Right ventricle myocardium inferior (tissue), 1 donor: ENCODE results near the gene ITSN1. TPM values are rescaled to one million over a fixed set of nuclear protein-coding genes. Genes with fewer than 3 reads are reported as not detected.
"Not testable (repeated sequence)": the region's sequence is repeated elsewhere in the genome, so short reads cannot be mapped to it uniquely, and the experiment has no call there.

ENCODE experiments used
- ATAC-seq: fragments of 200-7000 bp; cut with Tn5 transposase; one replicate; pipeline ENCODE4 v1.9.1; 2020; ENCODE audit warnings: mild to moderate bottlenecking, moderate library complexity
- DNase-seq: peaks from one replicate; pipeline ENCODE4 v3.0.0; 2021; ENCODE audit errors: missing footprints
- intact Hi-C: fragments of 100-400 bp; cut with DNase I; formaldehyde crosslinking; loops from one replicate; pipeline ENCODE4 v1.11.0; 2022
- total RNA-seq: library from RNA; stranded (reverse); fragmentation: NEBNext Ultra II Directional; extraction: Animal tissue kit (Norgen Biotek cat#: 25700); gene quantifications from one replicate; pipeline ENCODE4 v1.2.1, GENCODE V29; 2021
- donor health status: DM: no; HTN: yes; CAD: no; lungs with severe emphysema.

Gene ITSN1
- total RNA-seq, 1 donor from 2014 or later, result 42.5 TPM

- intact Hi-C loops, result loop anchor here (2.0 to 10.0 kb wide), 2 partner anchors 159 to 699 kb away; partner anchors contain the start of gene RCAN1
- DNase-seq, result peak; percentile 99
- peak; percentile 100 for ATAC-seq
Measured at GRCh38 chr21:33915368-33916199, 273.3 kb downstream of the ITSN1 start, which contains the start of gene ATP5PO. Gene ATP5PO, minus strand, starts transcription at chr21:33915804. Its CDS starts 41 bp downstream, at chr21:33915763.

GRCh38 chr21:33916200-33916567 is 273.9 kb downstream of the ITSN1 start:
- no peak for DNase-seq
- ATAC-seq, result no peak
- intact Hi-C loops, result loop anchor here (10.0 kb wide), 1 partner anchor 699 kb away; the partner anchor contains the start of gene RCAN1

- no peak for ATAC-seq
- DNase-seq, result no peak
- intact Hi-C loops, result loop anchor here (10.0 kb wide), 1 partner anchor 697 kb away; the partner anchor contains the start of gene RCAN1
Measured at GRCh38 chr21:33917421-33917820, 275.1 kb downstream of the ITSN1 start.

- ATAC-seq, result peak; percentile 95
- intact Hi-C loops, result loop anchor here (2.0 to 10.0 kb wide), 3 partner anchors 278 to 427 kb away; no protein-coding TSS in a partner anchor
- DNase-seq, result peak; percentile 93
Measured at GRCh38 chr21:33924079-33924765, 281.9 kb downstream of the ITSN1 start.

- DNase-seq, result no peak
- intact Hi-C loops, result loop anchor here (2.0 to 10.0 kb wide), 3 partner anchors 278 to 426 kb away; no protein-coding TSS in a partner anchor
- ATAC-seq, result no peak
Measured at GRCh38 chr21:33924766-33925100, 282.4 kb downstream of the ITSN1 start.

- ATAC-seq, DNase-seq: not testable (repeated sequence)
- intact Hi-C loops, result loop anchor here (10.0 kb wide), 1 partner anchor 409 kb away; no protein-coding TSS in a partner anchor
Measured at GRCh38 chr21:33926248-33926647, 283.9 kb downstream of the ITSN1 start.

- DNase-seq, intact Hi-C loops, ATAC-seq: not testable (repeated sequence)
Measured at GRCh38 chr21:33931052-33931798, 288.9 kb downstream of the ITSN1 start.

GRCh38 chr21:33931799-33932390 is 289.6 kb downstream of the ITSN1 start:
- intact Hi-C loops, result no loop called here
- ATAC-seq (no peak), DNase-seq (no peak)

- intact Hi-C loops, result no loop called here
- no peak for ATAC-seq
- DNase-seq, result no peak
Measured at GRCh38 chr21:33932731-33933130, 290.4 kb downstream of the ITSN1 start.

- ATAC-seq, result no peak
- intact Hi-C loops, result no loop called here
- DNase-seq, result no peak
Measured at GRCh38 chr21:33936301-33937038, 294.2 kb downstream of the ITSN1 start.

DNA sequence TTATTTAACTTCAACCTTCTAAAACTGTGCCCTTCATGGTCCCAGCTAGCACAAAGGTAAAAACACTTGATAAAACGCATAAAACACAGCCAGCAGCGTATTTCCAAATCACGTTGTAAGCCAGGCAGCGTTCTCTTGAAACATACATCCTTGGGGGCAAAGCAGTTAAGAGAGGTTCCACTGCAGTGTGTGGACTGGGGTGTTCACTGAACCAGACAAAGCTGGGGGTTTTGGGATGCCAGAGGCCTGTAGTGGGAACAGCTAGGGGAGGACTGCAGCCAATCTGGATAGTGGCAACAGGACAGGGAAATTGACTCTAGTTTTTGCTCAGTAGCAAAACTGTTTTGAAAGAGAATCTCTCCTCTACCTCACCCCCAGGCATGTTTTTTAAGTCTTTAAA is 294.8 kb downstream of the ITSN1 start:
- intact Hi-C loops, result no loop called here
- DNase-seq (no peak), ATAC-seq (no peak)

- ATAC-seq, result no peak
- intact Hi-C loops, result no loop called here
Measured at GRCh38 chr21:33937931-33938339, 295.6 kb downstream of the ITSN1 start.

GRCh38 chr21:33938381-33938780 is 296.1 kb downstream of the ITSN1 start:
- DNase-seq (no peak), ATAC-seq (no peak)
- intact Hi-C loops, result no loop called here

More at GRCh38 chr21:33937931-33938339, 295.6 kb downstream of the ITSN1 start:
- DNase-seq, result no peak

DNA sequence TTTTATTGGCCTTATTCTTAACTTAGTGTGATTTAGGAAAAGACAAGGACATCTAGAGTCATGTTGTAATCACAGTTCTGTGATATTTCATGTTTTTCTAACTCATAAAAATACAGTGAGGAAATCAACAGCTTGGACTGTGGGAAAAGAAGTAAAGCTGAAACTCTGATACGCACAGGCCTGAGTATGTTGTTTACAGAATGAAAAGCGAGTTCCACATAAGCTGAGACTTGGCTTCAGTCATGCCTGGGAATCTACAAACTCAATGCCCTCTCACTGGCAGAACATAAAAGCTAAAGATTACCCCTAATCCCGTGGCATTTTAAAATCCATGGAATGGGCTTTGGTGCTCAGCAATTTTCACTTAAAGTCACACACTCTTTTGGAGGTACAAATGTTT is 296.9 kb downstream of the ITSN1 start:
- intact Hi-C loops, result no loop called here
- no peak for ATAC-seq
- DNase-seq, result no peak

- DNase-seq (no peak), ATAC-seq (no peak)
- intact Hi-C loops, result no loop called here
Measured at GRCh38 chr21:33940164-33940880, 298.0 kb downstream of the ITSN1 start.

GRCh38 chr21:33940881-33941245 is 298.6 kb downstream of the ITSN1 start:
- intact Hi-C loops, result no loop called here
- no peak for DNase-seq
- ATAC-seq, result no peak

- intact Hi-C loops, result no loop called here
- no peak for ATAC-seq
- no peak for DNase-seq
Measured at GRCh38 chr21:33942426-33942825, 300.1 kb downstream of the ITSN1 start.
